HepG2 (cell line): ENCODE measurements around the gene CCDC91.

Experiments used
- EZH2 ChIP-seq: conservative IDR thresholded peaks from 2 replicates; pipeline ENCODE4 v1.6.1; 2012; ENCODE audit warnings: mild to moderate bottlenecking, low read depth, low read length, moderate library complexity
- HINFP ChIP-seq: sonication (generic); formaldehyde crosslinking; IDR thresholded peaks from 2 replicates; pipeline ENCODE4 v1.4.0; 2020; ENCODE audit warnings: low read depth, mild to moderate bottlenecking, missing genetic modification reagents
- IRF2 ChIP-seq: IDR thresholded peaks from 2 replicates; pipeline ENCODE4 v1.6.1; 2018; ENCODE audit warnings: missing genetic modification reagents, missing compliant biosample characterization
- ZNF264 ChIP-seq: sonication (generic); formaldehyde crosslinking; IDR thresholded peaks from 2 replicates; pipeline ENCODE4 v1.4.0; 2020; ENCODE audit warnings: missing genetic modification reagents
- ZNF776 ChIP-seq: sonication (generic); formaldehyde crosslinking; IDR thresholded peaks from 2 replicates; pipeline ENCODE4 v1.4.0; 2020; ENCODE audit warnings: mild to moderate bottlenecking, missing genetic modification reagents
- TF ChIP-seq, protein P1 (sequence below): sonication (generic); formaldehyde crosslinking; IDR thresholded peaks from 2 replicates; pipeline ENCODE4 v1.9.0; 2021; ENCODE audit warnings: missing genetic modification reagents, mild to moderate bottlenecking, borderline replicate concordance
- TF ChIP-seq, protein P2 (sequence below): sonication (generic); formaldehyde crosslinking; IDR thresholded peaks from 2 replicates; pipeline ENCODE4 v1.5.0; 2020; ENCODE audit warnings: mild to moderate bottlenecking, missing genetic modification reagents, moderate library complexity

DNA sequence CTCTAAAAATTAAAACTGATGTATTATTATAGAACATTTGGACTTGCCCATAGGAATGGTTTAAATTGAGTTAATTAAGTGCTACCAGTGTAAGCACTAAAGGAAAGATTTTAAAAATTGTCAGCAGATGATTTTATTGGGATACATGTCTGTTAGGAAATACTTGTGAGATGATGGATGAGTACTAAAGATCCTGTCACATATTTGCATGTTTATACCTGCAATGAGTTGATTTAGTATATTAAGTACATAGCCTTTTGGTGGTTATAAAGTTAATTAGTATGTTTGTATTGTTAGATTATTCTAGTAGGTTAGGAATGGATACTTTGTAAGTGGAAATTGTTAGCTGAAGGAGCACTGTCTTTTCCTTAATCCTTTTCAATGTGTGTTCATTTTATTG lies 67.2 kb downstream of the CCDC91 start:
- no peak for TF ChIP-seq HINFP (CRISPR knock-in tag)
- TF ChIP-seq IRF2: no peak
- TF ChIP-seq, protein P1, sequence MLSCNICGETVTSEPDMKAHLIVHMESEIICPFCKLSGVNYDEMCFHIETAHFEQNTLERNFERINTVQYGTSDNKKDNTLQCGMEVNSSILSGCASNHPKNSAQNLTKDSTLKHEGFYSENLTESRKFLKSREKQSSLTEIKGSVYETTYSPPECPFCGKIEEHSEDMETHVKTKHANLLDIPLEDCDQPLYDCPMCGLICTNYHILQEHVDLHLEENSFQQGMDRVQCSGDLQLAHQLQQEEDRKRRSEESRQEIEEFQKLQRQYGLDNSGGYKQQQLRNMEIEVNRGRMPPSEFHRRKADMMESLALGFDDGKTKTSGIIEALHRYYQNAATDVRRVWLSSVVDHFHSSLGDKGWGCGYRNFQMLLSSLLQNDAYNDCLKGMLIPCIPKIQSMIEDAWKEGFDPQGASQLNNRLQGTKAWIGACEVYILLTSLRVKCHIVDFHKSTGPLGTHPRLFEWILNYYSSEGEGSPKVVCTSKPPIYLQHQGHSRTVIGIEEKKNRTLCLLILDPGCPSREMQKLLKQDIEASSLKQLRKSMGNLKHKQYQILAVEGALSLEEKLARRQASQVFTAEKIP (CRISPR knock-in tag): no peak
- no peak for TF ChIP-seq EZH2
- TF ChIP-seq ZNF264 (CRISPR knock-in tag): no peak
- no peak for TF ChIP-seq ZNF776 (CRISPR knock-in tag)
- TF ChIP-seq, protein P2, sequence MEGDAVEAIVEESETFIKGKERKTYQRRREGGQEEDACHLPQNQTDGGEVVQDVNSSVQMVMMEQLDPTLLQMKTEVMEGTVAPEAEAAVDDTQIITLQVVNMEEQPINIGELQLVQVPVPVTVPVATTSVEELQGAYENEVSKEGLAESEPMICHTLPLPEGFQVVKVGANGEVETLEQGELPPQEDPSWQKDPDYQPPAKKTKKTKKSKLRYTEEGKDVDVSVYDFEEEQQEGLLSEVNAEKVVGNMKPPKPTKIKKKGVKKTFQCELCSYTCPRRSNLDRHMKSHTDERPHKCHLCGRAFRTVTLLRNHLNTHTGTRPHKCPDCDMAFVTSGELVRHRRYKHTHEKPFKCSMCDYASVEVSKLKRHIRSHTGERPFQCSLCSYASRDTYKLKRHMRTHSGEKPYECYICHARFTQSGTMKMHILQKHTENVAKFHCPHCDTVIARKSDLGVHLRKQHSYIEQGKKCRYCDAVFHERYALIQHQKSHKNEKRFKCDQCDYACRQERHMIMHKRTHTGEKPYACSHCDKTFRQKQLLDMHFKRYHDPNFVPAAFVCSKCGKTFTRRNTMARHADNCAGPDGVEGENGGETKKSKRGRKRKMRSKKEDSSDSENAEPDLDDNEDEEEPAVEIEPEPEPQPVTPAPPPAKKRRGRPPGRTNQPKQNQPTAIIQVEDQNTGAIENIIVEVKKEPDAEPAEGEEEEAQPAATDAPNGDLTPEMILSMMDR (CRISPR knock-in tag): no peak
